Measurements from ENCODE around the gene STON2. TPM values are rescaled to one million over a fixed set of nuclear protein-coding genes. Genes with fewer than 3 reads are reported as not detected.

The STON2 gene
- total RNA-seq, 4 donors from 2014 or later = 10.5 to 37.4 (median 14.8) TPM

DNA sequence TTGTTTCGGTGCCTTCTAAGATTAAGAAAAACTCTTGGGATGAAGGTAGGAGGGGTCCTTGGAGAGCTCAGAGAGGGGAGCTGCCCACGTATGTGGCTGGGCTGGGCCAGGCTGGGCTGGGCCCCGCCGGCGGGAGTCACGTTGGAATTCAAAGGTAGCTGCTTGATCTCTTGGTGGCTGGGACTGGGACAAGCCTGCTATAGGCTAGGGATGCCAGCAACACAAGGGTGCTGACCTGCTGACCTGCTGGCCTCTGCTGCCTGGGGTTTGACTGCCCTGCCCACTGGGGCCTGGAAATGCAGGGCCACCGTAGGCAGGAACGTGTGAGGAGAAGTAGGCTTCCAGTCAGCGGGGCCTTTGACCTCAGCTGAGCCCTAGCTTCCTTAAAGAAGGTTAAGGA lies 126.6 kb downstream of the STON2 start:
- TF ChIP-seq, protein P1, sequence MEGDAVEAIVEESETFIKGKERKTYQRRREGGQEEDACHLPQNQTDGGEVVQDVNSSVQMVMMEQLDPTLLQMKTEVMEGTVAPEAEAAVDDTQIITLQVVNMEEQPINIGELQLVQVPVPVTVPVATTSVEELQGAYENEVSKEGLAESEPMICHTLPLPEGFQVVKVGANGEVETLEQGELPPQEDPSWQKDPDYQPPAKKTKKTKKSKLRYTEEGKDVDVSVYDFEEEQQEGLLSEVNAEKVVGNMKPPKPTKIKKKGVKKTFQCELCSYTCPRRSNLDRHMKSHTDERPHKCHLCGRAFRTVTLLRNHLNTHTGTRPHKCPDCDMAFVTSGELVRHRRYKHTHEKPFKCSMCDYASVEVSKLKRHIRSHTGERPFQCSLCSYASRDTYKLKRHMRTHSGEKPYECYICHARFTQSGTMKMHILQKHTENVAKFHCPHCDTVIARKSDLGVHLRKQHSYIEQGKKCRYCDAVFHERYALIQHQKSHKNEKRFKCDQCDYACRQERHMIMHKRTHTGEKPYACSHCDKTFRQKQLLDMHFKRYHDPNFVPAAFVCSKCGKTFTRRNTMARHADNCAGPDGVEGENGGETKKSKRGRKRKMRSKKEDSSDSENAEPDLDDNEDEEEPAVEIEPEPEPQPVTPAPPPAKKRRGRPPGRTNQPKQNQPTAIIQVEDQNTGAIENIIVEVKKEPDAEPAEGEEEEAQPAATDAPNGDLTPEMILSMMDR (IDR thresholded peaks at IDR 0.05; ENCODE audit: low read depth) = no peak

DNA sequence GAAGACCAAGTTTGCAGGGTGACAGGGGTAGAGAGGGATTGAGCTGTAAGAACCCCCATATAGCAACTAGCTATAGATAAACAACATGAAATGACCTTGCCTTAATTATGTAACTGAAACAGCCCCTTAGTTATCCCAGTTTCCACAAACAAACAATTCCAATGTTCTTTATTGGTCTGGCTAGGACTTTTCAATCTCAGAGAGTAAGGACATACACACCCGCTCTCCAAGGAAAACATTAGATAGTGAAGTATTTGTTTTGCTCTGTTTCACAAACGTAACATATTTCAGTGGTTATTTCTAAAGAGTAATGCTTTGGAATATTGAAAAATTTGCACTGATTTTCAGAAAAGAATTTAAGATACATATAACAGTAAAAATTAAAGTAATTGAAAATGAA lies 127.8 kb downstream of the STON2 start:
- TF ChIP-seq, protein P1 (IDR thresholded peaks at IDR 0.05; ENCODE audit: low read depth) = no peak

DNA sequence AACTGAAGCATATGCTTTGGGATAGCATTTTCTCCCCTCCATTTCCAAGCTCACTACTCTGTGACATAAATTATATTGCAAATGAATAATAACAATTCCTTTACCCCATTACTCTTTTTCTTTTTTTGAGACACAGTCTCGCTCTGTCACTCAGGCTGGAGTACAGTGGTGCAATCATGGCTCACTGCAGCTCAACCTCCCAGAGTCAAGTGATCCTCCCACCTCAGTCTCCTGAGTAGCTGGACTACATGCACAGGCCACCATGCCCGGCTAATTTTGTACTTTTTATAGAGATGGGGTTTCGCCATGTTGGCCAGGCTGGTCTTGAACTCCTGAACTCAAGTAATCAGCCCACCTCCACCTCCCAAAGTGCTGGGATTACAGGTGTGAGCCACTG lies 130.1 kb downstream of the STON2 start:
- TF ChIP-seq, protein P1 (IDR thresholded peaks at IDR 0.05; ENCODE audit: low read depth) = no peak

DNA sequence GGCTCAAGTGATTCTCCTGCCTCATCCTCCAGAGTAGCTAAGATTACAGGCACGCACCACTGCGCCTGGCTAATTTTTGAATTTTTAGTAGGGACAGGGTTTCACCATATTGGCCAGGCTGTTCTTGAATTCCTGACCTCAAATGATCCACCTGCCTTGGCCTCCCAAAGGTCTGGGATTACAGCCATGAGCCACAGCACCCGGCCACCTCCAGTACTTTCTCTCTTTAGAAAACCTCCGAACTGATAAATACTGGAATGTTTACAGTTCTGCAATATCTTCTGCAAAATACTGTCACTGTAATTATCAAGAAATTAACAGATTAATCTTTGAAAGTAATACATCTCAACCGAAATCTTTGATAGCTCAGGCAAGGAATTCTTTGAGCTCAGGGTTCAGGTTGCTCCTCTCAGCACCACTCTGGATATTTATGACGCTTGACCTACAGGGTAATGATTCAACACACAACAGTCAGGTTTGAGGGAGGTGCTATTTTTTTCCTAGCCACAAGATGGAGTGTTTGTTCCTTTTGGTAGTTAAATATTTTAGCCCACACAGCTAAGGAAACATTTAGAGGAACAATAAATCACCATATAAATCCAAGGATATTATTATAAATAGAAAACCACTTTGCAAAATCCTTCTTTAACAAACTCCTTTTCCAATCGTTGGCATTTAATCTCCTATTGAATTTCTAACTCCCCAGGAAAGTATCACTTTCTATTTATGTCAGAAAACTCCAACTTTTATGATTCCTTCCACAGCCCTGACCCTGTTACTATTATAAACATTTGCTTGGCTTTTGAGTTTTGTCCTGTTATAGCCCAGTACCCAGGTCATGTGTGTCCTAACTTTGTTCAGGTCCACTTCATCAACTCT lies 130.8 kb downstream of the STON2 start:
- TF ChIP-seq, protein P1 (IDR thresholded peaks at IDR 0.05; ENCODE audit: low read depth) = no peak

DNA sequence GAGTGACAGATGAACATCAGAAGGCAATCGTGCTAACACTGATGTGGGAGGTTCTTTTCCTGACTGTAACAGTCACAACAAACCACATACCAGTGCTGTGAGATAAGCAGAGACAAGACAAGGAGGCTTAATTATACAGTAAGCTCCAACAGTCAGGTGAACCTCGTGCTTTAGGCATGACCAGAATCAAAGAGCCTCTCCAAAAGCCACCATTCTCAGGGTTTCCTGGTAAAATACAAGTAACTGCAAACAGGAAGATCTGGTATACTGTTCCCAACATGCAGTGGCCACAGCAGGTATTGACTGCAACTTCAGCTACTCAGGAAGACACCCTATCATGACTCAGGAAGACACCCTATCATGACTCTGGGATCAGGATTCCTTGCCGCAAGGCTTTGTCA lies 132.1 kb downstream of the STON2 start:
- TF ChIP-seq, protein P1 (IDR thresholded peaks at IDR 0.05; ENCODE audit: low read depth) = no peak

DNA sequence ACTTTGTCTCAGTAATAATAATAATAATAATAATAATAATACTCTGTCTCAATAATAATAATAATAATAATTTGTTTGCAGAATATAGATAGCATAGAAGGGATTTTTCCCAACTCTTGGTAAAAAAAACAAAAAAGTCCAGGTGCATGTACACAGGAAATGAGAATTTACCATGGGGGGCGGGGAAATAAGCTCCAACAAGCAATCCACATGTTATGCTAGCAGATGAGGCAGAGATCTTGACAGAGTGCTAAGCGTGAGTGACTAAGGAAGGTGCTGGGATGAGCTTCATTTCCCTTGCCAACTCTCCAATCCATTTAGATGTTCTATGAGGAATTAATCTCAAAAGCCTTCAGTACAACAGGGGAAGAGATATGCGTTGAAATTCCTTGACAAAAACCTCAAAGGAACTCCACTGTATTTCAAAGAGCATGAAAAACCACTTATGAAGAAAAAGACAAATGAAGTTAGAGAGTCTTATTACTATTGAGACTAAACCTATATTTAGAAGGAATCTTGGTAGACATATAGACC lies 134.4 kb downstream of the STON2 start:
- TF ChIP-seq, protein P1 (IDR thresholded peaks at IDR 0.05; ENCODE audit: low read depth) = no peak

DNA sequence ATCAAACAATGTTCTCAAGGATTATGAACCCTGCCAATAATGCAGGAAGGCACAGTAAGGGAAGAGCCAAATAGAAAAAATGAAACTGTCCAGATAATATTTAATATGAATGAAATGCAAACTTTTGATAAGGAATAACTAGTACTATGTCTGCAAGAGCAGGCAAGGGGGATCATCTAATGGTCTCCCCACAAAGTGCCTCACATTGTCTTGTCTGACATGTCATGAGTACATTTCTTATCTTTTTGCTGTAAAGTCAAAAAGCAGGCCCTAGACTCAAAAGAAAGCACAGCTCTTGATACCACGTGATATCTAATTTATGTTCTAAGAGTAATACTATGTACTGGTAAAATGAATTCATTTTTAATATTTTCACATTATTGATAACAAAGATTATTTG lies 135.5 kb downstream of the STON2 start:
- TF ChIP-seq, protein P1 (IDR thresholded peaks at IDR 0.05; ENCODE audit: low read depth) = no peak

Measured in subcutaneous adipose tissue (tissue), 4 donors.